GM23248 (cell line): Measurements from ENCODE around the gene ASNS. TPM values are rescaled to one million over a fixed set of nuclear protein-coding genes. Genes with fewer than 3 reads are reported as not detected.
"Not testable (repeated sequence)": the region's sequence is repeated elsewhere in the genome, so short reads cannot be mapped to it uniquely, and the experiment has no call there.

Experiments used
- DNase-seq: peaks from one replicate; pipeline ENCODE4 v3.0.0-alpha.2; 2015
- H2AFZ ChIP-seq: fragments of 200-600 bp; sonication (generic); 2 replicates; pipeline ENCODE4 v1.6.1; 2016; ENCODE audit warnings: antibody characterized with exemption
- H3F3A ChIP-seq: fragments of 200-600 bp; sonication (generic); 2 replicates; pipeline ENCODE4 v1.6.1; 2016; ENCODE audit warnings: mild to moderate bottlenecking, antibody characterized with exemption, mixed run types; ENCODE audit not compliant: insufficient read depth
- H3K27ac ChIP-seq: fragments of 200-600 bp; sonication (generic); 2 replicates; pipeline ENCODE4 v1.5.1; 2016; ENCODE audit warnings: mild to moderate bottlenecking
- H3K27me3 ChIP-seq: fragments of 200-600 bp; sonication (generic); replicated peaks from 2 replicates; pipeline ENCODE4 v1.6.1; 2016; ENCODE audit warnings: mild to moderate bottlenecking; ENCODE audit not compliant: insufficient read depth
- H3K36me3 ChIP-seq: fragments of 200-600 bp; sonication (generic); 2 replicates; pipeline ENCODE4 v1.6.1; 2016; ENCODE audit warnings: low read depth, mild to moderate bottlenecking
- H3K4me1 ChIP-seq: fragments of 200-600 bp; sonication (generic); 2 replicates; pipeline ENCODE4 v1.6.1; 2016; ENCODE audit warnings: mild to moderate bottlenecking; ENCODE audit not compliant: insufficient read depth
- H3K4me2 ChIP-seq: fragments of 200-600 bp; sonication (generic); one replicate; pipeline ENCODE4 v1.6.1; 2016; ENCODE audit warnings: mild to moderate bottlenecking; ENCODE audit not compliant: unreplicated experiment
- H3K4me3 ChIP-seq: fragments of 200-600 bp; sonication (generic); 2 replicates; pipeline ENCODE4 v1.5.1; 2016; ENCODE audit warnings: mild to moderate bottlenecking
- H3K79me2 ChIP-seq: fragments of 200-600 bp; sonication (generic); 2 replicates; pipeline ENCODE4 v1.6.1; 2016; ENCODE audit warnings: mild to moderate bottlenecking; ENCODE audit not compliant: insufficient read depth
- H3K9ac ChIP-seq: fragments of 200-600 bp; sonication (generic); 2 replicates; pipeline ENCODE4 v1.6.1; 2016; ENCODE audit warnings: mild to moderate bottlenecking
- H3K9me2 ChIP-seq: fragments of 200-600 bp; sonication (generic); 2 replicates; pipeline ENCODE4 v1.6.1; 2016; ENCODE audit warnings: mixed run types, mild to moderate bottlenecking, moderate library complexity; ENCODE audit not compliant: insufficient read depth
- H3K9me3 ChIP-seq: fragments of 200-600 bp; sonication (generic); one replicate; pipeline ENCODE4 v1.6.1; 2017; ENCODE audit warnings: low read depth
- H4K20me1 ChIP-seq: fragments of 200-600 bp; sonication (generic); 2 replicates; pipeline ENCODE4 v1.6.0; 2016; ENCODE audit not compliant: insufficient read depth
- EZH2 ChIP-seq: fragments of 200-600 bp; sonication (generic); IDR thresholded peaks from 2 replicates; pipeline ENCODE4 v1.6.1; 2018; ENCODE audit warnings: antibody characterized with exemption, mild to moderate bottlenecking; ENCODE audit not compliant: insufficient read depth, poor library complexity, severe bottlenecking
- EZH2phosphoT487 ChIP-seq: fragments of 200-600 bp; sonication (generic); IDR thresholded peaks from 2 replicates; pipeline ENCODE4 v1.6.1; 2018; ENCODE audit warnings: antibody characterized with exemption, moderate library complexity, mild to moderate bottlenecking, low read depth; ENCODE audit not compliant: insufficient read depth
- WGBS, 2 experiments: methylation state at CpG; one replicate each; pipeline ENCODE4 v1.1.6; 2015 to 2017; ENCODE audit warnings: low lambda C conversion rate in 2 of 2, low coverage in 1 of 2; ENCODE audit errors: missing lambda C conversion rate in 2 of 2; 5-methylcytosine and 5-hydroxymethylcytosine counted together
- in situ Hi-C: fragments of 300-500 bp; cut with MboI; formaldehyde crosslinking; loops from 2 replicates; pipeline ENCODE4 v1.15.0; 2020
- polyA plus RNA-seq: library from polyadenylated mRNA; unstranded; fragments of >200 nt; fragmentation: Nextera tagmentation; extraction: Ambion mirVana; gene quantifications from 2 replicates; pipeline ENCODE4 v1.2.1, GENCODE V29; 2016
- total RNA-seq: library from RNA; depleted of rRNA; stranded (reverse); fragments of >200 nt; shearing (Covaris generic); gene quantifications from 2 replicates; pipeline ENCODE4 v1.2.3, GENCODE V29; 2014; rRNA removed

ASNS gene
- total RNA-seq, result 103 and 107 TPM in 2 replicates
- polyA plus RNA-seq, result 163 and 174 TPM in 2 replicates

- 1% methylated on average over 40 to 48 of the region's 58 CpGs for WGBS, 2 experiments
- Histone ChIP-seq H3K4me2 (peak within 1 kb of the TSS; percentile 88), H3K4me3 (peak within 1 kb of the TSS; percentile 90), H4K20me1 (no peaks in the 10 kb centered on the region), H3K9ac (peak within 1 kb of the TSS; percentile 89), H2AFZ (peak within 1 kb of the TSS; percentile 90), H3F3A (no peaks in the 10 kb centered on the region), H3K9me2 (no peaks in the 10 kb centered on the region), H3K79me2 (peaks cover 38% of the 10 kb centered on the region), H3K27ac (peak within 1 kb of the TSS; percentile 58), H3K36me3 (peaks cover 16% of the 10 kb centered on the region), H3K9me3 (no peaks in the 10 kb centered on the region), H3K27me3 (no peaks in the 10 kb centered on the region), H3K4me1 (peaks cover 18% of the 10 kb centered on the region)
- DNase-seq, result peak; percentile 97
- in situ Hi-C loops, result no loop called here
- TF ChIP-seq EZH2 (no peak), EZH2phosphoT487 (no peak)
Observed at GRCh38 chr7:97872025-97872669, at the start of gene ASNS. Gene ASNS, minus strand, starts transcription at chr7:97872408. Its CDS starts 3,252 bp downstream, at chr7:97869156.

DNA sequence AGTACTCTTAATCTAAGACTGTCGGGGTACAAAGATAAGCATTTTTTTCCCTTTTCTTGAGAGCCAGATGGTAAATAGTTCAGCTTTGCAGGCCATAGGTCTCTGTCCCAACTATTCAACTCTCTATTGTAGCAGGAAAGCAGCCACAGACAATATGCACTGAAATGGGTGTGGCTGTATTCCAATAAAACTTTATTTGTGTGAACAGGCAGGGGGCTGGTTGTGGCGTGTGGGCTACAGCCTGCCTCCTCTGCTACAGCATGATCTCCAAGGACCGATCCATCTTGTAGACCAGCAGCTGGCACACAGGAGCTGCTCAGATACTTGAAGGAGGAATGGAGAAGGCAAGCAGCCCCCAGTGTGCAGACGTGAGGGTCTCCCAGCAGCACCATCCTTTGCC is 49.0 kb upstream of the ASNS start:
- H3K4me3 ChIP-seq, DNase-seq, H3K9me3 ChIP-seq, H3K36me3 ChIP-seq, H3K4me2 ChIP-seq, H3K27me3 ChIP-seq, H3F3A ChIP-seq, H3K4me1 ChIP-seq, H3K27ac ChIP-seq, in situ Hi-C loops, H3K9me2 ChIP-seq, H4K20me1 ChIP-seq, H2AFZ ChIP-seq, H3K79me2 ChIP-seq, H3K9ac ChIP-seq: not testable (repeated sequence)
- WGBS, 2 experiments, result 57 to 67% methylated on average over 3 to 4 of the region's 4 CpGs

GRCh38 chr7:97915267-97915666 is 43.1 kb upstream of the ASNS start:
- H3K36me3 ChIP-seq, H3K9me2 ChIP-seq, H3K4me1 ChIP-seq, H3K4me3 ChIP-seq, H3K27ac ChIP-seq, H3K9ac ChIP-seq, DNase-seq, H3F3A ChIP-seq, in situ Hi-C loops, H3K27me3 ChIP-seq, H3K79me2 ChIP-seq, H2AFZ ChIP-seq, H3K4me2 ChIP-seq, H4K20me1 ChIP-seq, H3K9me3 ChIP-seq: not testable (repeated sequence)
- WGBS, 2 experiments, result 56 to 61% methylated on average over 7 to 8 of the region's 8 CpGs

DNA sequence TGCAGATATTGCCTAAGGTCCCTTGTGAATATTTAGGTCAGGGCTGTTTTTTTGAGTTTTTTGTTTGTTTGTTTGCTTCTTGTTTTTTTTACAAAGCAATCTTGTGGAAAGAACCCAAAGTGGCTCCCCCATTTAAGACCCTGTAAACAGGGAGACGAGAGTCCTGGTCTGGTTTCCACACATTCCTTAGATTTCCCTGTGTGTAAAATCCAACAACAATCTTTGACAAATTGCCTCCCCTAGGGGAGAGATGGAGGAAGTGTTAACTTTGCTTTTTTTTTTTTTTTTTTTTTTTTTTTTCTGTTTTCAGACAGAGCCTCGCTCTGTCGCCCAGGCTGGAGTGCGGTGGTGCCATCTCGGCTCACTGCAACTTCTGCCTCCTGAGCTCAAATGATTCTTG is 40.1 kb upstream of the ASNS start:
- H3F3A ChIP-seq, result not testable (repeated sequence)

GRCh38 chr7:97896893-97897292 is 24.7 kb upstream of the ASNS start:
- H3K27ac ChIP-seq, H3K4me1 ChIP-seq, H3K9ac ChIP-seq, H2AFZ ChIP-seq, H3F3A ChIP-seq, DNase-seq, H4K20me1 ChIP-seq, H3K79me2 ChIP-seq, H3K36me3 ChIP-seq, H3K4me3 ChIP-seq, H3K4me2 ChIP-seq, in situ Hi-C loops, H3K9me3 ChIP-seq, H3K9me2 ChIP-seq, H3K27me3 ChIP-seq: not testable (repeated sequence)
- WGBS, 2 experiments, result 78 to 87% methylated on average over 2 of the region's 2 CpGs

More for the DNA sequence above, 40.1 kb upstream of the ASNS start:
- H3K27ac ChIP-seq, DNase-seq, H3K4me2 ChIP-seq, in situ Hi-C loops, H3K9me3 ChIP-seq, H3K9ac ChIP-seq, H3K4me3 ChIP-seq, H2AFZ ChIP-seq, H3K4me1 ChIP-seq, H3K27me3 ChIP-seq, H3K9me2 ChIP-seq, H3K79me2 ChIP-seq, H3K36me3 ChIP-seq, H4K20me1 ChIP-seq: not testable (repeated sequence)
- 72 to 75% methylated on average over 5 of the region's 5 CpGs for WGBS, 2 experiments

- 21 to 25% methylated on average over 4 of the region's 4 CpGs for WGBS, 2 experiments
- H3K9me3 ChIP-seq, H3K27ac ChIP-seq, H3K36me3 ChIP-seq, H3K4me1 ChIP-seq, H3K27me3 ChIP-seq, H2AFZ ChIP-seq, H4K20me1 ChIP-seq, H3K4me3 ChIP-seq, H3K79me2 ChIP-seq, H3K4me2 ChIP-seq, H3K9ac ChIP-seq, H3K9me2 ChIP-seq, DNase-seq, H3F3A ChIP-seq, in situ Hi-C loops: not testable (repeated sequence)
Observed at GRCh38 chr7:97891721-97892120, 19.5 kb upstream of the ASNS start.

DNA sequence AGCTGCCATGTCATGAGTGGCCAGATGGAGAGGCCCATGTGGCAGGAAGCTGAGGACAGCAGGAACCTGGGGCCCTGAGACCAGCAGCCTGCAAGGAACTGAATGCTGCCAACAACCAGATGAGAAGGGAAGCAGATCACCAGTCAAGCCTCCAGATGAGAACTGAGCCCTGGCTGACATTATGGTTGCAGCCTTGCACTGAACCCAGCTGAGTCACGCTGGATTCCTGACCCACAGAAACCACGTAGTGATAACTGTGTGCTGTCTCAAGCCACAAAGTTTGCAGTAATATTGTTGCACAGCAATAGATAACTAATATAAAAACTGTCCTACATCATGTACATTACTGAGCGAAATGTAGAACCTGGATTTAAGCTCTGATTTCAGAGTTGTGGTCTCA is 7.3 kb upstream of the ASNS start:
- H3K4me3 ChIP-seq, H2AFZ ChIP-seq, H3K79me2 ChIP-seq, H4K20me1 ChIP-seq, in situ Hi-C loops, H3K9me2 ChIP-seq, H3K27ac ChIP-seq, H3K4me2 ChIP-seq, H3K27me3 ChIP-seq, H3K4me1 ChIP-seq, H3K9me3 ChIP-seq, H3K36me3 ChIP-seq, H3F3A ChIP-seq, H3K9ac ChIP-seq, DNase-seq: not testable (repeated sequence)
- WGBS, 2 experiments, result 45 to 63% methylated on average over 3 of the region's 3 CpGs
